Measurements from ENCODE around the gene ETV1. TPM values are rescaled to one million over a fixed set of nuclear protein-coding genes. Genes with fewer than 3 reads are reported as not detected.

ETV1 gene
- total RNA-seq, 1 experiment from 2014 or later, result 0.52 TPM

- Histone ChIP-seq H3K36me3 (ENCODE audit: control insufficient read depth, insufficient read depth, low read length) (no peaks in the 10 kb centered on the region), H3K4me1 (no peaks in the 10 kb centered on the region), H3K9me3 (no peaks in the 10 kb centered on the region), H3K27me3 (replicated peaks; ENCODE audit: control insufficient read depth, insufficient read depth, low read length) (no peaks in the 10 kb centered on the region), H3K4me3 (ENCODE audit: low read depth, low read length) (no peak overlapping the region)
- Mint-ChIP-seq H3K4me3 (ENCODE audit: unreplicated experiment) (no peak overlapping the region), H3K4me1 (ENCODE audit: low read depth, unreplicated experiment) (no peaks in the 10 kb centered on the region), H3K36me3 (ENCODE audit: insufficient read depth, unreplicated experiment) (no peaks in the 10 kb centered on the region), H3K27ac (ENCODE audit: unreplicated experiment) (no peak overlapping the region), H3K27me3 (ENCODE audit: insufficient read depth, unreplicated experiment) (peaks cover 2% of the 10 kb centered on the region), H3K9me3 (ENCODE audit: unreplicated experiment) (no peaks in the 10 kb centered on the region)
- CTCF ChIA-PET, result interaction anchor here (0.6 kb wide), 1 partner anchor 182 kb away, joined by 3 read pairs; no protein-coding TSS in a partner anchor
- DNase-seq, result no peak
- no TSS peak for BruUV-seq (replicated peaks)
- POLR2A ChIA-PET, result no interaction called here
- TF ChIP-seq, protein P1, sequence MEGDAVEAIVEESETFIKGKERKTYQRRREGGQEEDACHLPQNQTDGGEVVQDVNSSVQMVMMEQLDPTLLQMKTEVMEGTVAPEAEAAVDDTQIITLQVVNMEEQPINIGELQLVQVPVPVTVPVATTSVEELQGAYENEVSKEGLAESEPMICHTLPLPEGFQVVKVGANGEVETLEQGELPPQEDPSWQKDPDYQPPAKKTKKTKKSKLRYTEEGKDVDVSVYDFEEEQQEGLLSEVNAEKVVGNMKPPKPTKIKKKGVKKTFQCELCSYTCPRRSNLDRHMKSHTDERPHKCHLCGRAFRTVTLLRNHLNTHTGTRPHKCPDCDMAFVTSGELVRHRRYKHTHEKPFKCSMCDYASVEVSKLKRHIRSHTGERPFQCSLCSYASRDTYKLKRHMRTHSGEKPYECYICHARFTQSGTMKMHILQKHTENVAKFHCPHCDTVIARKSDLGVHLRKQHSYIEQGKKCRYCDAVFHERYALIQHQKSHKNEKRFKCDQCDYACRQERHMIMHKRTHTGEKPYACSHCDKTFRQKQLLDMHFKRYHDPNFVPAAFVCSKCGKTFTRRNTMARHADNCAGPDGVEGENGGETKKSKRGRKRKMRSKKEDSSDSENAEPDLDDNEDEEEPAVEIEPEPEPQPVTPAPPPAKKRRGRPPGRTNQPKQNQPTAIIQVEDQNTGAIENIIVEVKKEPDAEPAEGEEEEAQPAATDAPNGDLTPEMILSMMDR (IDR thresholded peaks at IDR 0.05; ENCODE audit: insufficient read depth in 1 of 2, low read depth in 1 of 2, low read length in 1 of 2, severe bottlenecking in 1 of 2, unreplicated experiment in 1 of 2), result no peak
- intact Hi-C loops (cut with micrococcal nuclease; ENCODE audit: unreplicated experiment), result no loop called here
Observed at GRCh38 chr7:14018751-14019150, 29.3 kb upstream of the ETV1 start.

GRCh38 chr7:14016950-14017349, 27.5 kb upstream of the ETV1 start:
- BruUV-seq (replicated peaks), result no TSS peak
- no peaks in the 10 kb centered on the region for H3K9me3 ChIP-seq
- TF ChIP-seq, protein P1 (IDR thresholded peaks at IDR 0.05; ENCODE audit: insufficient read depth in 1 of 2, low read depth in 1 of 2, low read length in 1 of 2, severe bottlenecking in 1 of 2, unreplicated experiment in 1 of 2), result no peak

GRCh38 chr7:14013898-14014297, 24.4 kb upstream of the ETV1 start:
- Mint-ChIP-seq H3K36me3 (ENCODE audit: insufficient read depth, unreplicated experiment) (no peaks in the 10 kb centered on the region), H3K27ac (ENCODE audit: unreplicated experiment) (no peak overlapping the region), H3K4me1 (ENCODE audit: low read depth, unreplicated experiment) (no peaks in the 10 kb centered on the region), H3K4me3 (ENCODE audit: unreplicated experiment) (no peak overlapping the region), H3K27me3 (ENCODE audit: insufficient read depth, unreplicated experiment) (peaks cover 5% of the 10 kb centered on the region), H3K9me3 (ENCODE audit: unreplicated experiment) (no peaks in the 10 kb centered on the region)
- TF ChIP-seq, protein P1 (IDR thresholded peaks at IDR 0.05; ENCODE audit: insufficient read depth in 1 of 2, low read depth in 1 of 2, low read length in 1 of 2, severe bottlenecking in 1 of 2, unreplicated experiment in 1 of 2), result no peak
- no peak for DNase-seq
- Histone ChIP-seq H3K36me3 (ENCODE audit: control insufficient read depth, insufficient read depth, low read length) (no peaks in the 10 kb centered on the region), H3K9me3 (no peaks in the 10 kb centered on the region), H3K4me3 (ENCODE audit: low read depth, low read length) (no peak overlapping the region), H3K27me3 (replicated peaks; ENCODE audit: control insufficient read depth, insufficient read depth, low read length) (no peaks in the 10 kb centered on the region), H3K4me1 (no peaks in the 10 kb centered on the region)
- CTCF ChIA-PET, result no interaction called here
- POLR2A ChIA-PET, result no interaction called here
- intact Hi-C loops (cut with micrococcal nuclease; ENCODE audit: unreplicated experiment), result no loop called here
- BruUV-seq (replicated peaks), result no TSS peak

More at GRCh38 chr7:14016950-14017349, 27.5 kb upstream of the ETV1 start:
- Mint-ChIP-seq H3K27me3 (ENCODE audit: insufficient read depth, unreplicated experiment) (peaks cover 5% of the 10 kb centered on the region), H3K4me1 (ENCODE audit: low read depth, unreplicated experiment) (no peaks in the 10 kb centered on the region), H3K27ac (ENCODE audit: unreplicated experiment) (no peak overlapping the region), H3K9me3 (ENCODE audit: unreplicated experiment) (no peaks in the 10 kb centered on the region), H3K36me3 (ENCODE audit: insufficient read depth, unreplicated experiment) (no peaks in the 10 kb centered on the region), H3K4me3 (ENCODE audit: unreplicated experiment) (no peak overlapping the region)
- Histone ChIP-seq H3K27me3 (replicated peaks; ENCODE audit: control insufficient read depth, insufficient read depth, low read length) (no peaks in the 10 kb centered on the region), H3K36me3 (ENCODE audit: control insufficient read depth, insufficient read depth, low read length) (no peaks in the 10 kb centered on the region), H3K4me3 (ENCODE audit: low read depth, low read length) (no peak overlapping the region), H3K4me1 (no peaks in the 10 kb centered on the region)
- ChIA-PET CTCF (no interaction called here), POLR2A (no interaction called here)
- intact Hi-C loops (cut with micrococcal nuclease; ENCODE audit: unreplicated experiment), result no loop called here
- DNase-seq, result no peak

Data from Caco-2 (cell line).